ENCODE data around the gene KDM4B.

KDM4B gene

DNA sequence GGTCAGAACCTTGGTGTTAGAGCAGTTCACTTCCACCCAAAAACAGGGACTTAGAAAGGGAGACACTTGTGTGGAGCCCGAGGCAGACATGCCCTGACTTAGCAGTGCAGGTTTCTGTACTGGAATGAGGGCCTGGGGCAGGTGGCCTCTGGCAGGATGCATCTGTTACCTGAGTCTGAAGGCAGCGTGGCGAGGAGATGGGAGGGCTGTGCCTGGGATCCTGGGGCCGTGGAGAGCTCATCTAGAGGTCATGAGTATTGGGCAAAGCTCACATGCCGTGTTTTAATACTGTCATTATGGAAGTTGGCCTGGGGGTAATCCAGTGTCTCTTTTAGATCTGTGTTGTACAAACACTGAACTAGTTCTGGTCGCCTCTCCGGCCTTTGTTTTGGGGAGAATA, 21.4 kb downstream of the KDM4B start:
- in situ Hi-C loops (cut with HindIII; ENCODE audit: low sequenced_read_pairs): no loop called here
- no peak overlapping the region for H3K4me3 ChIP-seq (ENCODE audit: low read depth, low read length)
- no peak for DNase-seq (ENCODE audit: low read depth, low spot score)
- TF ChIP-seq, protein P1, sequence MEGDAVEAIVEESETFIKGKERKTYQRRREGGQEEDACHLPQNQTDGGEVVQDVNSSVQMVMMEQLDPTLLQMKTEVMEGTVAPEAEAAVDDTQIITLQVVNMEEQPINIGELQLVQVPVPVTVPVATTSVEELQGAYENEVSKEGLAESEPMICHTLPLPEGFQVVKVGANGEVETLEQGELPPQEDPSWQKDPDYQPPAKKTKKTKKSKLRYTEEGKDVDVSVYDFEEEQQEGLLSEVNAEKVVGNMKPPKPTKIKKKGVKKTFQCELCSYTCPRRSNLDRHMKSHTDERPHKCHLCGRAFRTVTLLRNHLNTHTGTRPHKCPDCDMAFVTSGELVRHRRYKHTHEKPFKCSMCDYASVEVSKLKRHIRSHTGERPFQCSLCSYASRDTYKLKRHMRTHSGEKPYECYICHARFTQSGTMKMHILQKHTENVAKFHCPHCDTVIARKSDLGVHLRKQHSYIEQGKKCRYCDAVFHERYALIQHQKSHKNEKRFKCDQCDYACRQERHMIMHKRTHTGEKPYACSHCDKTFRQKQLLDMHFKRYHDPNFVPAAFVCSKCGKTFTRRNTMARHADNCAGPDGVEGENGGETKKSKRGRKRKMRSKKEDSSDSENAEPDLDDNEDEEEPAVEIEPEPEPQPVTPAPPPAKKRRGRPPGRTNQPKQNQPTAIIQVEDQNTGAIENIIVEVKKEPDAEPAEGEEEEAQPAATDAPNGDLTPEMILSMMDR (IDR thresholded peaks at IDR 0.05; ENCODE audit: low read depth, low read length): no peak

DNA sequence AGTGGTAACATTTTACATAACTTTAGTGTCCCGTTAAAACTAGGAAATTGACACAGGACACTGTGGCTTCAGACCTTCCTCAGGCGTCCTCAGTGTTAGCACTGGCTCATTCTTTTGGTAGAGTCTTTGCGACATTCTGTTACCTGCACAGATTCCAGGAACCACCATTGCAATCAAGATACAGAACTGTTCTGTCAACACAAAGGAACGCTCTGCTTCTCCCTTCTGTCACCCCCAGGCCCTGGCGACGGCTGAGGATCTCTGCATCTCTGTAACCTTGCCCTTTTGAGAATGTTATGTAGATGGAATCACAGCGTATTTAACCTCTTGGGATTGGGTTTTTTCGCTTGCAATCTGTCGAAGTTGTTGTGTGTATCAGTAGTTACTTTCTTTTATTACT, 22.6 kb downstream of the KDM4B start:
- in situ Hi-C loops (cut with HindIII; ENCODE audit: low sequenced_read_pairs): no loop called here
- no peak overlapping the region for H3K4me3 ChIP-seq (ENCODE audit: low read depth, low read length)
- TF ChIP-seq, protein P1 (IDR thresholded peaks at IDR 0.05; ENCODE audit: low read depth, low read length): no peak
- no peak for DNase-seq (ENCODE audit: low read depth, low spot score)

DNA sequence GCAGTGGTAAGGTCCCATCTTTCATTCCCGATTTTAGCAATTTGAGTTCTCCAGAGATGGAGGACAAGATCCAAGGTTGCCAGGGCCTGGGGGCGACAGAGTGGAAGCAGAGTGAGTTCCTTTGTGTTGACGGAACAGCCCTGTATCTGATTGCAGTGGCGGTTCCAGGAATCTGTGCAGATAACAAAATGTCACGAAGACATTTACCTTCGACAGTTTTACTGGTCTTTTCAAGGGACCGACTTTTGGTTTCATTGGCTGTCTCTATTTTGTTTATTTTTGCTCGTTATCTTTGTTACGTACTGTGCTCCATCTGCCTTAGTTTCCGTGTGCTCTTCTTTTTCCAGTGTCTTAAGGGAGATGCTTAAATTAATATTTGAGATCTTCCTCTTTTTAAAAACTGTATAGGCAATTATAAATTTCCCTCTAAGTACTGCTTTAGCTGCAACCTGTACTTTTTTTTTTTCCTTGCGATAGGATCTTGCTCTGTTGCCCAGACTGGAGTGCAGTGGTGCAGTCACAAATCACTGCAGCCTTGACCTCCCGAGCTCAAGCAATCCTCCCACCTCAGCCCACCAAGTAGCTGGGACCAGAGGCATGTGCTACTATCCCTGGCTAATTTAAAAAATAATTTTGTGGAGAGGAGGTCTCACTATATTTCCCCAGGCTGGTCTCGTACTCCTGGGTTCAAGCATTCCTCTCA, 23.2 kb downstream of the KDM4B start:
- TF ChIP-seq, protein P1 (IDR thresholded peaks at IDR 0.05; ENCODE audit: low read depth, low read length): no peak
- no peak overlapping the region for H3K4me3 ChIP-seq (ENCODE audit: low read depth, low read length)
- in situ Hi-C loops (cut with HindIII; ENCODE audit: low sequenced_read_pairs): no loop called here
- no peak for DNase-seq (ENCODE audit: low read depth, low spot score)

DNA sequence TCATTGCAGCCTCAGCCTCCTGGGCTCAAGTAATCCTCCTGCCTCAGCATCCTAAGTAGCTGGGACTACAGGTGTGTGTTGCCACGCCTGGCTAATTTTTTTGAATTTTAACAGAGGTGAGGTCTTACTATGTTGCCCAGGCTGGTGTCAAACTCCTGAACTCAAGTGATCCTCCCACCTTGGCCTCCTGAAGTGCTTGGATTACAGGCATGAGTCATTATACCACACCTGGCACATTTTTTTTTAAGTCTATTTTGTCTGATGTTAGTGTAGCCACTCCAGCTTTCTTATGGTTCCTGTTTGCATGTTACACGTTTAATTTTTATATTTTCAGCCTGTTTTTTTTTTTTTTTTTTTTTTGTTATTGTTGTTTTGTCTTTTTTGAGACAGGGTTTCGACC, 24.8 kb downstream of the KDM4B start:
- TF ChIP-seq, protein P1 (IDR thresholded peaks at IDR 0.05; ENCODE audit: low read depth, low read length): no peak
- in situ Hi-C loops (cut with HindIII; ENCODE audit: low sequenced_read_pairs): no loop called here
- no peak overlapping the region for H3K4me3 ChIP-seq (ENCODE audit: low read depth, low read length)

DNA sequence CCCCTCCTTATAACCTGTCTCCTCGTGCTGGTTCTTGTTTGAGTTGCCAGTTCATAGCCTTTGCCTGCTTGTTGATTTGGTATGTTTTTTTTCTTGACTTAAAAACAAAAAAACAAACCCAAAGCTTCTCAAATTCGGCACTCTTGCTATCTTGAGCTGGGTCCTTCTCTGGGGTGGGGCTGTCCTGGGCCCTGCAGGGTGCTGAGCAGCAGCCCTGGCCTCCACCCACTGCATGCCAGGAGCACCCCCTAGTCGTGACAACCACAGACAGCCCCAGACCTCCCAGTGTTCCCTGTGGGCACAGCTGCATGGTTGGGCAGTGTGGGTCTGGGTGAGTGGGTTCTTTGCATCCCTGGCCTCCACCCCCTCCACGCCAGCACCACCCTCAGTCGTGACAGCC, 27.8 kb downstream of the KDM4B start:
- no peak for DNase-seq (ENCODE audit: low read depth, low spot score)
- TF ChIP-seq, protein P1 (IDR thresholded peaks at IDR 0.05; ENCODE audit: low read depth, low read length): no peak
- H3K4me3 ChIP-seq (ENCODE audit: low read depth, low read length): no peak overlapping the region
- in situ Hi-C loops (cut with HindIII; ENCODE audit: low sequenced_read_pairs): no loop called here

More for the DNA sequence above, 24.8 kb downstream of the KDM4B start:
- DNase-seq (ENCODE audit: low read depth, low spot score): no peak

DNA sequence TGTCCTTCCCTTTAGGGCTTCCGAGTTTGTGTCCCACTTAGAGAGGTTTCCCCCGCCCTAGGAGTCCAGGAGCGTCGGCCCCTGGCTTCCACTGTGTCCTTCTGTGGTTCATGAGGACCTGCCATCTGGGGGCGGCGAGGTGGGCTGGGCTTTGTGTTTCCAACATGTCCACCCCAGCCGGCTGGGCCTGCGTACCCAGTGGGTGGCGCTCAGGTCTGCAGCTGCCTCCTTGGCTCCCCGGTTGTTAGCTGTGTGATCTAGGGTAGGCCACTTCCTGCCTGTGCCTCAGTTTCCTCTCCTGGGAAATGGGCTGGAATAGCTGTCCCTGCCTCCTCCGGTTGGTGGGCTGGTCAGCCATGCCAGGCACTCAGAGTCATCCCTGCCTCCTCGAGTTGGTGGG, 28.4 kb downstream of the KDM4B start:
- in situ Hi-C loops (cut with HindIII; ENCODE audit: low sequenced_read_pairs): no loop called here
- TF ChIP-seq, protein P1 (IDR thresholded peaks at IDR 0.05; ENCODE audit: low read depth, low read length): no peak
- no peak overlapping the region for H3K4me3 ChIP-seq (ENCODE audit: low read depth, low read length)
- DNase-seq (ENCODE audit: low read depth, low spot score): no peak
